SK-N-SH (cell line): ENCODE results near the gene PON3. TPM values are rescaled to one million over a fixed set of nuclear protein-coding genes. Genes with fewer than 3 reads are reported as not detected.

Experiments
- CTCF ChIA-PET: fragments of 300-600, 350-600 bp; formaldehyde crosslinking; extraction: SDS; loops from one replicate; lab custom pipeline; 2021; lab: Yijun Ruan, JAX
- POLR2A ChIA-PET: fragments of 350-600 bp; sonication (Branson Sonifier 250); formaldehyde crosslinking; extraction: SDS; loops from one replicate; lab custom pipeline; 2020; ENCODE audit warnings: antibody characterized with exemption, inconsistent platforms; lab: Yijun Ruan, JAX
- DNase-seq: peaks from one replicate; pipeline ENCODE4 v3.0.0; 2012
- H2AFZ ChIP-seq: fragments of 200-600 bp; sonication (generic); 2 replicates; pipeline ENCODE4 v1.8.1; 2016; ENCODE audit warnings: antibody characterized with exemption, mild to moderate bottlenecking, low read depth
- H3F3A ChIP-seq: fragments of 200-600 bp; sonication (generic); replicated peaks from 2 replicates; pipeline ENCODE3; 2016; ENCODE audit warnings: antibody characterized with exemption, mild to moderate bottlenecking; ENCODE audit not compliant: insufficient read depth
- H3K27ac ChIP-seq, 2 experiments: fragments of 200-500 bp in 1 of 2; fragments of 200-600 bp in 1 of 2; sonication (Bioruptor generic) in 1 of 2; sonication (generic), shearing (Covaris generic) in 1 of 2; 2 replicates each; pipeline versions ENCODE4 v1.5.1 to v1.6.1; 2014 to 2016; ENCODE audit warnings: low read depth in 2 of 2, inconsistent platforms in 1 of 2, low read length in 1 of 2, mild to moderate bottlenecking in 1 of 2, mixed read lengths in 1 of 2
- H3K27me3 ChIP-seq: fragments of 200-600 bp; sonication (generic), shearing (Covaris generic); 2 replicates; pipeline ENCODE4 v1.6.1; 2016; ENCODE audit warnings: mixed run types; ENCODE audit not compliant: insufficient read depth
- H3K36me3 ChIP-seq, 2 experiments: fragments of 200-500 bp in 1 of 2; fragments of 200-600 bp in 1 of 2; sonication (Bioruptor generic) in 1 of 2; sonication (generic) in 1 of 2; replicated peaks in 1 of 2; 2 replicates each; pipeline versions ENCODE3 to v1.5.1; 2014 to 2016; ENCODE audit warnings: low read length in 1 of 2, mild to moderate bottlenecking in 1 of 2; ENCODE audit not compliant: insufficient read depth in 2 of 2, control insufficient read depth in 1 of 2
- H3K4me1 ChIP-seq, 2 experiments: fragments of 200-500 bp in 1 of 2; fragments of 200-600 bp in 1 of 2; sonication (Bioruptor generic) in 1 of 2; sonication (generic), shearing (Covaris generic) in 1 of 2; 2 replicates each; pipeline versions ENCODE4 v1.5.1 to v1.6.1; 2014 to 2016; ENCODE audit warnings: low read depth in 1 of 2, low read length in 1 of 2, mixed run types in 1 of 2; ENCODE audit not compliant: insufficient read depth in 2 of 2, control insufficient read depth in 1 of 2
- H3K4me2 ChIP-seq: fragments of 200-600 bp; sonication (generic), shearing (Covaris generic); 2 replicates; pipeline ENCODE4 v1.6.1; 2017; ENCODE audit warnings: mixed run types
- H3K4me3 ChIP-seq, 2 experiments: fragments of 200-500 bp in 1 of 2; fragments of 200-600 bp in 1 of 2; sonication (Bioruptor generic) in 1 of 2; sonication (generic), shearing (Covaris generic) in 1 of 2; 2 replicates each; pipeline versions ENCODE4 v1.5.1 to v1.8.1; 2014 to 2016; ENCODE audit warnings: low read depth in 2 of 2, inconsistent platforms in 1 of 2, low read length in 1 of 2, mild to moderate bottlenecking in 1 of 2, mixed read lengths in 1 of 2, moderate library complexity in 1 of 2
- H3K79me2 ChIP-seq: fragments of 200-600 bp; sonication (generic); 2 replicates; pipeline ENCODE4 v1.8.1; 2017; ENCODE audit warnings: mild to moderate bottlenecking; ENCODE audit not compliant: insufficient read depth
- H3K9ac ChIP-seq: fragments of 200-600 bp; sonication (generic); 2 replicates; pipeline ENCODE4 v1.6.1; 2017; ENCODE audit warnings: mixed run types
- H3K9me2 ChIP-seq: fragments of 200-600 bp; sonication (generic); 2 replicates; pipeline ENCODE4 v1.6.1; 2017; ENCODE audit warnings: mixed run types
- H3K9me3 ChIP-seq: fragments of 200-600 bp; sonication (generic); 2 replicates; pipeline ENCODE4 v1.6.1; 2017; ENCODE audit warnings: mixed run types, mild to moderate bottlenecking, moderate library complexity
- H4K20me1 ChIP-seq: fragments of 200-600 bp; sonication (generic); 2 replicates; pipeline ENCODE4 v1.6.1; 2017; ENCODE audit warnings: mild to moderate bottlenecking, mixed run types; ENCODE audit not compliant: insufficient read depth
- CHD2 ChIP-seq: fragments of 150-350 bp; IDR thresholded peaks from 2 replicates; pipeline ENCODE4 v1.6.1; 2018; ENCODE audit warnings: low read length; ENCODE audit not compliant: partially characterized antibody
- FOSL2 ChIP-seq: IDR thresholded peaks from 2 replicates; pipeline ENCODE4 v1.4.0; 2012; ENCODE audit warnings: low read depth, mild to moderate bottlenecking, moderate library complexity, borderline replicate concordance
- MEF2A ChIP-seq: IDR thresholded peaks from 2 replicates; pipeline ENCODE4 v1.4.0; 2012; ENCODE audit warnings: low read depth, borderline replicate concordance
- MXI1 ChIP-seq: IDR thresholded peaks from 2 replicates; pipeline ENCODE4 v1.6.1; 2012; ENCODE audit warnings: mild to moderate bottlenecking, low read depth, low read length, improper control_type of control experiment
- RAD21 ChIP-seq: IDR thresholded peaks from 2 replicates; pipeline ENCODE4 v1.6.1; 2012; ENCODE audit warnings: mild to moderate bottlenecking, low read length
- SMC3 ChIP-seq: IDR thresholded peaks from 2 replicates; pipeline ENCODE4 v1.6.1; 2012; ENCODE audit warnings: low read depth, low read length, improper control_type of control experiment
- WGBS: methylation state at CpG from one replicate; pipeline ENCODE4 v1.1.6; 2017; ENCODE audit warnings: low lambda C conversion rate; 5-methylcytosine and 5-hydroxymethylcytosine counted together
- polyA plus RNA-seq, 3 experiments: library from polyadenylated mRNA; depleted of rRNA; stranded (reverse); fragments of >200 nt; gene quantifications; 2 replicates each; pipeline ENCODE4 v1.2.3, GENCODE V29; 2012
- TF ChIP-seq, protein P1 (sequence below): IDR thresholded peaks from 2 replicates; pipeline ENCODE4 v1.4.0; 2012; ENCODE audit warnings: low read depth
- TF ChIP-seq, protein P2 (sequence below): IDR thresholded peaks from 2 replicates; pipeline ENCODE4 v1.4.0; 2012; ENCODE audit warnings: low read depth, borderline replicate concordance
- TF ChIP-seq, protein P3 (sequence below): IDR thresholded peaks from 2 replicates; pipeline ENCODE4 v1.4.0; 2012; ENCODE audit warnings: low read depth, borderline replicate concordance
- TF ChIP-seq, protein P4 (sequence below): fragments of 150-350 bp; IDR thresholded peaks from 2 replicates; pipeline ENCODE4 v1.6.1; 2017; ENCODE audit warnings: antibody characterized with exemption, low read length, low read depth, borderline replicate concordance

The PON3 gene
- polyA plus RNA-seq, 1 of the 3 experiments (the other 2 are of a cell fraction) = not detected

DNA sequence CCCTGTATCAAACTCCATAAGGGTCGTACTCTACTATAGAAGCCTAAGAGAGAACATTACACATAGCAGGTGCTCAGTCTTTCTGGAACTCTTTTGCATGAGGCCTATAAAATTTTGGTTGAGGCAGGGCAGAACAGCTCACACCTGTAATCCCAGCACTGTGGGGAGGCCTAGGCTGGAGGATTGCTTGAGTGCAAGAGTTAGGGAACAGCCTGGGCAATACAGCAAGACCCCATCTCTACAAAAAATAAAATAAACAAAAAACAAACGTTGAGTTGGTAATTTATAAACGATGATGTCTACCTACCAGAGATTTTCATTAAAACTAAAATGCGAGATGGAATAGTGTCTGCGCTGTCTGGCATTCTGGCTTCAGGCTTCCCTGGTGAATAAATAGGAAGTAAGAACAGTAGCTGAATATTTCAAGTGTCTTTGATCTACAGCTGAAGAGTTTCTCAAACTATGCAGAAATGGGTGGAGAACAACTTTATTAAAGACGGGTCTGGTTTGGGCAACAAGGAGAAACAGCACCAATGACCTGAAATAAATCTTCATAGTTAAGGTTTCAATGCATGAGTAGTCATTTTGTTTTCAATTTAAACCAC, 37.9 kb upstream of the PON3 start:
- POLR2A ChIA-PET = interaction anchor here (1.0 kb wide), 1 partner anchor 124 kb away, joined by 3 read pairs; no protein-coding TSS in a partner anchor
- Histone ChIP-seq H3K9me3 (no peaks in the 10 kb centered on the region), H3K27ac (peak overlapping the region; percentile 64 to 83), H3K27me3 (no peaks in the 10 kb centered on the region), H2AFZ (peak overlapping the region; percentile 99), H3K4me2 (peak overlapping the region; percentile 76), H3K36me3 (peaks cover 2 to 6% of the 10 kb centered on the region in 2 experiments), H3F3A (no peaks in the 10 kb centered on the region), H3K4me3 (peak overlapping the region; percentile 70 to 72), H4K20me1 (no peaks in the 10 kb centered on the region), H3K79me2 (peaks cover 44% of the 10 kb centered on the region), H3K9ac (peak overlapping the region; percentile 86), H3K9me2 (no peaks in the 10 kb centered on the region), H3K4me1 (peaks cover 0 to 6% of the 10 kb centered on the region in 2 experiments; a peak in 1 of 4 replicates)
- TF ChIP-seq, protein P1, sequence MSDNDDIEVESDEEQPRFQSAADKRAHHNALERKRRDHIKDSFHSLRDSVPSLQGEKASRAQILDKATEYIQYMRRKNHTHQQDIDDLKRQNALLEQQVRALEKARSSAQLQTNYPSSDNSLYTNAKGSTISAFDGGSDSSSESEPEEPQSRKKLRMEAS = no peak
- TF ChIP-seq, protein P2, sequence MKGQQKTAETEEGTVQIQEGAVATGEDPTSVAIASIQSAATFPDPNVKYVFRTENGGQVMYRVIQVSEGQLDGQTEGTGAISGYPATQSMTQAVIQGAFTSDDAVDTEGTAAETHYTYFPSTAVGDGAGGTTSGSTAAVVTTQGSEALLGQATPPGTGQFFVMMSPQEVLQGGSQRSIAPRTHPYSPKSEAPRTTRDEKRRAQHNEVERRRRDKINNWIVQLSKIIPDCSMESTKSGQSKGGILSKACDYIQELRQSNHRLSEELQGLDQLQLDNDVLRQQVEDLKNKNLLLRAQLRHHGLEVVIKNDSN = no peak
- CTCF ChIA-PET = interaction anchor here (0.6 to 1.9 kb wide), 4 partner anchors 43 to 985 kb away, joined by 3 to 12 read pairs (median 4); no protein-coding TSS in a partner anchor
- 77% methylated on average over 6 of the region's 6 CpGs for WGBS
- no peak for DNase-seq

DNA sequence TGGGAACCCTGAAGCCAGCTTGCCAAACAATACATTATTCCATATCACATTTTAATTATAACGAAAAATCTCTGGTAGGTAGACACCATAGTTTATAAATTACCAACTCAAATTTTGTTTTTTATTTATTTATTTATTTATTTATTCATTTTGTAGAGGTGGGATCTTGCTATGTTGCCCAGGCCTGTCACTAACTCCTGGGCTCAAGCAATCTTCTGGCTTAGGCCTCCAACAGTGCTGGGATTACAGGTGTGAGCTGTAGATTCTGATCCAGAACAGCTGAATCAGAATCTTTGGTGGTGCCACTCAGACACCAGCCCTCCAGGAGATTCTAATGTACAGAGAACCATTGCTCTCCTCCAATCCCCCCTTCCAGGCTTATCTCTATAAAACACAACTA, 37.0 kb upstream of the PON3 start:
- no peaks in the 10 kb centered on the region for H3K27me3 ChIP-seq
- H3K4me2 ChIP-seq = no peak overlapping the region
- peaks cover 0 to 6% of the 10 kb centered on the region in 2 experiments; a peak in 1 of 4 replicates for H3K4me1 ChIP-seq
- ChIA-PET CTCF (interaction anchor here (1.2 kb wide), 1 partner anchor 44 kb away, joined by 4 read pairs; no protein-coding TSS in a partner anchor), POLR2A (no interaction called here)
- no peak overlapping the region for H3K27ac ChIP-seq
- no peak overlapping the region for H3K9ac ChIP-seq
- H3K79me2 ChIP-seq = peaks cover 47% of the 10 kb centered on the region
- H2AFZ ChIP-seq = no peak overlapping the region
- DNase-seq = no peak
- peaks cover 4 to 10% of the 10 kb centered on the region in 2 experiments for H3K36me3 ChIP-seq
- TF ChIP-seq, protein P1 = no peak
- no peak for TF ChIP-seq FOSL2
- no peak for TF ChIP-seq RAD21
- TF ChIP-seq MXI1 = no peak
- TF ChIP-seq CHD2 = no peak
- TF ChIP-seq, protein P3, sequence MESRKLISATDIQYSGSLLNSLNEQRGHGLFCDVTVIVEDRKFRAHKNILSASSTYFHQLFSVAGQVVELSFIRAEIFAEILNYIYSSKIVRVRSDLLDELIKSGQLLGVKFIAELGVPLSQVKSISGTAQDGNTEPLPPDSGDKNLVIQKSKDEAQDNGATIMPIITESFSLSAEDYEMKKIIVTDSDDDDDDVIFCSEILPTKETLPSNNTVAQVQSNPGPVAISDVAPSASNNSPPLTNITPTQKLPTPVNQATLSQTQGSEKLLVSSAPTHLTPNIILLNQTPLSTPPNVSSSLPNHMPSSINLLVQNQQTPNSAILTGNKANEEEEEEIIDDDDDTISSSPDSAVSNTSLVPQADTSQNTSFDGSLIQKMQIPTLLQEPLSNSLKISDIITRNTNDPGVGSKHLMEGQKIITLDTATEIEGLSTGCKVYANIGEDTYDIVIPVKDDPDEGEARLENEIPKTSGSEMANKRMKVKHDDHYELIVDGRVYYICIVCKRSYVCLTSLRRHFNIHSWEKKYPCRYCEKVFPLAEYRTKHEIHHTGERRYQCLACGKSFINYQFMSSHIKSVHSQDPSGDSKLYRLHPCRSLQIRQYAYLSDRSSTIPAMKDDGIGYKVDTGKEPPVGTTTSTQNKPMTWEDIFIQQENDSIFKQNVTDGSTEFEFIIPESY = no peak
- TF ChIP-seq, protein P4, sequence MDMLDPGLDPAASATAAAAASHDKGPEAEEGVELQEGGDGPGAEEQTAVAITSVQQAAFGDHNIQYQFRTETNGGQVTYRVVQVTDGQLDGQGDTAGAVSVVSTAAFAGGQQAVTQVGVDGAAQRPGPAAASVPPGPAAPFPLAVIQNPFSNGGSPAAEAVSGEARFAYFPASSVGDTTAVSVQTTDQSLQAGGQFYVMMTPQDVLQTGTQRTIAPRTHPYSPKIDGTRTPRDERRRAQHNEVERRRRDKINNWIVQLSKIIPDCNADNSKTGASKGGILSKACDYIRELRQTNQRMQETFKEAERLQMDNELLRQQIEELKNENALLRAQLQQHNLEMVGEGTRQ = no peak
- TF ChIP-seq SMC3 = no peak
- TF ChIP-seq, protein P2 = no peak
- TF ChIP-seq MEF2A = no peak
- no peak overlapping the region for H3K4me3 ChIP-seq
- WGBS = 89% methylated on average over 1 of the region's 1 CpG
- no peaks in the 10 kb centered on the region for H3K9me3 ChIP-seq
- no peaks in the 10 kb centered on the region for H3K9me2 ChIP-seq
- H4K20me1 ChIP-seq = no peaks in the 10 kb centered on the region
- peaks cover 3% of the 10 kb centered on the region for H3F3A ChIP-seq
